Heart right ventricle (tissue), 16 donors: Measurements from ENCODE around the gene LAMB2. TPM values are rescaled to one million over a fixed set of nuclear protein-coding genes. Genes with fewer than 3 reads are reported as not detected.

Source experiments
- ATAC-seq, 8 donors: fragments of 200-7000 bp; cut with Tn5 transposase; one replicate each; pipeline ENCODE4 v1.9.1; 2020; ENCODE audit warnings: mild to moderate bottlenecking in 8 of 8, moderate library complexity in 8 of 8, moderate number of reproducible peaks in 1 of 8
- DNase-seq, 2 donors: peaks; one replicate each; pipeline ENCODE4 v3.0.0-alpha.2; 2020
- H3K27ac ChIP-seq, 10 donors: fragments of 200-600 bp; sonication (generic) in 2 of 10; one replicate each; pipeline versions ENCODE4 v1.5.0 to v1.8.0; 2020 to 2022; ENCODE audit warnings: mild to moderate bottlenecking in 3 of 10
- H3K27me3 ChIP-seq, 7 donors: fragments of 200-600 bp; one replicate each; pipeline ENCODE4 v1.8.0; 2021 to 2022; ENCODE audit warnings: mild to moderate bottlenecking in 2 of 7
- H3K36me3 ChIP-seq, 9 donors: fragments of 200-600 bp; sonication (generic) in 1 of 9; one replicate each; pipeline versions ENCODE4 v1.5.0 to v1.8.0; 2020 to 2022; ENCODE audit warnings: mild to moderate bottlenecking in 2 of 9
- H3K4me1 ChIP-seq, 9 donors: fragments of 200-600 bp; sonication (generic) in 1 of 9; one replicate each; pipeline versions ENCODE4 v1.5.0 to v1.8.0; 2020 to 2022; ENCODE audit warnings: mild to moderate bottlenecking in 4 of 9
- H3K4me3 ChIP-seq, 10 donors: fragments of 200-600 bp; sonication (generic) in 2 of 10; one replicate each; pipeline versions ENCODE4 v1.5.0 to v1.8.0; 2020 to 2022; ENCODE audit warnings: mild to moderate bottlenecking in 7 of 10, moderate library complexity in 2 of 10
- H3K9me3 ChIP-seq, 11 donors: fragments of 200-600 bp in 10 of 11; sonication (generic) in 2 of 11; one replicate each; pipeline versions ENCODE4 v1.5.0 to v1.8.0; 2013 to 2022; ENCODE audit warnings: mild to moderate bottlenecking in 2 of 11, control low read depth in 1 of 11, moderate library complexity in 1 of 11
- CTCF ChIP-seq, 9 donors: fragments of 200-600 bp; sonication (generic) in 2 of 9; IDR thresholded peaks; one replicate each; pipeline versions ENCODE4 v1.5.0 to v1.8.0; 2021 to 2022; ENCODE audit warnings: antibody characterized with exemption in 9 of 9, mild to moderate bottlenecking in 5 of 9, moderate library complexity in 1 of 9
- WGBS, 2 donors: extraction: QIAGEN DNeasy Blood & Tissue Kit; methylation state at CpG; one replicate each; pipeline ENCODE4 v1.1.7; 2013; ENCODE audit warnings: inconsistent platforms in 1 of 2; 5-methylcytosine and 5-hydroxymethylcytosine counted together
- intact Hi-C, 10 donors: fragments of 100-400 bp; cut with DNase I; formaldehyde crosslinking; loops; one replicate each; pipeline versions ENCODE4 v1.11.1 to v1.14.2; 2022
- polyA plus RNA-seq, 2 donors: library from polyadenylated mRNA; stranded (reverse); fragments of 200-250 nt; gene quantifications; one replicate each; pipeline ENCODE4 v1.2.3, GENCODE V29; 2013
- total RNA-seq, 10 donors: library from RNA; stranded (reverse); fragmentation: NEBNext Ultra II Directional in 3 of 10; extraction: Animal tissue kit (Norgen Biotek cat#: 25700) in 3 of 10; gene quantifications; one replicate each; pipeline versions ENCODE4 v1.2.1 to v1.2.4, GENCODE V29; 2021 to 2023
- donor health status: Arrhythmogenic right ventricular cardiomyopathy.
- donor health status: ischemic (EF 13 %, LVEDD 7.1; RV severe dilation, severe dysfunction).
- donor health status: healthy with polysubstance abuse.
- donor health status: DM: no; HTN: yes; CAD: no.
- donor health status: DM: no; HTN: no; CAD: no.
- donor health status: ischemic (EF 25% LVEDD 6.9; RV normal size, moderate dysfunction).
- donor health status: ischemic (EF 25% LVEDD 5.7; RV mildly dilated, moderate dysfunction).
- donor health status: healthy.
- donor health status: DM: yes; HTN: yes; CAD: no.
- donor health status: Ischemic cardiomyopathy.
- donor health status: ischemic (EF 35%, LVEDD 5.7; RV mildly dilated, moderate dysfunction).
- donor health status: nonischemic (EF 11% LVEDD 7.7; RV severe dilation, severe dysfunction).
- donor health status: DM: yes; HTN: yes; CAD: no.
- donor health status: PGD.
- donor health status: ischemic (EF 29% LVEDD 5.4; RV normal size, mild dysfunction).
- donor health status: nonischemic (EF 23%, LVEDD 6.1; RV moderate dilation, normal function).

LAMB2 gene
- total and polyA plus RNA-seq, 12 donors = 423 to 1,204 (median 776) TPM

GRCh38 chr3:49163609-49164008 lies 30.8 kb upstream of the LAMB2 start:
- Histone ChIP-seq H3K4me1 (peaks cover 3 to 24% (median 20%) of the 10 kb centered on the region in 9 donors), H3K36me3 (peaks cover 0 to 35% (median 6%) of the 10 kb centered on the region in 9 donors), H3K4me3 (no peak overlapping the region), H3K27ac (no peak overlapping the region), H3K27me3 (no peaks in the 10 kb centered on the region), H3K9me3 (no peaks in the 10 kb centered on the region)
- WGBS, 2 donors = 94 to 96% methylated on average over 8 of the region's 8 CpGs
- TF ChIP-seq CTCF (IDR thresholded peaks at IDR 0.05) = no peak
- DNase-seq = no peak
- ATAC-seq = no peak
- intact Hi-C loops = loop anchor here in 1 of 10 donors (10.0 kb wide), 1 partner anchor 261 kb away; the partner anchor contains the start of genes AMT and NICN1

GRCh38 chr3:49162751-49163419 lies 30.0 kb upstream of the LAMB2 start:
- intact Hi-C loops = loop anchor here in 1 of 10 donors (10.0 kb wide), 1 partner anchor 262 kb away; the partner anchor contains the start of genes AMT and NICN1
- Histone ChIP-seq H3K27me3 (no peaks in the 10 kb centered on the region), H3K9me3 (no peaks in the 10 kb centered on the region), H3K36me3 (peaks cover 0 to 35% (median 6%) of the 10 kb centered on the region in 9 donors), H3K4me1 (peaks cover 3 to 24% (median 20%) of the 10 kb centered on the region in 9 donors), H3K27ac (no peak overlapping the region), H3K4me3 (no peak overlapping the region)
- no peak for ATAC-seq
- no peak for DNase-seq
- 95 to 97% methylated on average over 21 of the region's 21 CpGs for WGBS, 2 donors
- TF ChIP-seq CTCF (IDR thresholded peaks at IDR 0.05) = no peak

- no peak overlapping the region for H3K4me3 ChIP-seq
- H3K27ac ChIP-seq = no peak overlapping the region
- WGBS, 2 donors = 73 to 79% methylated on average over 3 of the region's 3 CpGs
- no peaks in the 10 kb centered on the region for H3K9me3 ChIP-seq
- no peaks in the 10 kb centered on the region for H3K27me3 ChIP-seq
- peaks cover 3 to 23% (median 20%) of the 10 kb centered on the region in 9 donors for H3K4me1 ChIP-seq
- TF ChIP-seq CTCF (IDR thresholded peaks at IDR 0.05) = no peak
- DNase-seq = no peak
- intact Hi-C loops = loop anchor here in 1 of 10 donors (10.0 kb wide), 1 partner anchor 263 kb away; the partner anchor contains the start of genes AMT and NICN1
- H3K36me3 ChIP-seq = peaks cover 0 to 35% (median 6%) of the 10 kb centered on the region in 9 donors
- ATAC-seq = no peak
These were observed 29.1 kb upstream of the LAMB2 start for GRCh38 chr3:49161808-49162530.

GRCh38 chr3:49161197-49161596 lies 28.3 kb upstream of the LAMB2 start:
- Histone ChIP-seq H3K27me3 (no peaks in the 10 kb centered on the region), H3K27ac (no peak overlapping the region), H3K9me3 (no peaks in the 10 kb centered on the region), H3K4me1 (peaks cover 3 to 17% (median 14%) of the 10 kb centered on the region in 9 donors), H3K4me3 (no peak overlapping the region), H3K36me3 (peaks cover 0 to 35% (median 6%) of the 10 kb centered on the region in 9 donors)
- WGBS, 2 donors = 89 to 94% methylated on average over 2 of the region's 2 CpGs
- no peak for TF ChIP-seq CTCF (IDR thresholded peaks at IDR 0.05)
- ATAC-seq (no peak), DNase-seq (no peak)
- intact Hi-C loops = loop anchor here in 1 of 10 donors (10.0 kb wide), 1 partner anchor 264 kb away; the partner anchor contains the start of genes AMT and NICN1
